Vagina (tissue), 2 donors: ENCODE results near the gene ZIC2. TPM values are rescaled to one million over a fixed set of nuclear protein-coding genes. Genes with fewer than 3 reads are reported as not detected.

ENCODE experiments used
- DNase-seq, 2 donors: peaks; one replicate each; pipeline ENCODE4 v3.0.0-alpha.2; 2017; ENCODE audit errors: extremely low spot score in 2 of 2
- H3K27ac ChIP-seq: fragments of 200-600 bp; sonication (generic); one replicate; pipeline ENCODE4 v1.5.1; 2019
- H3K27me3 ChIP-seq: fragments of 200-600 bp; sonication (generic); one replicate; pipeline ENCODE4 v1.5.1; 2019
- H3K36me3 ChIP-seq, 2 donors: fragments of 200-600 bp; sonication (generic); one replicate each; pipeline ENCODE4 v1.5.1; 2017 to 2019
- H3K4me1 ChIP-seq: fragments of 200-600 bp; sonication (generic); one replicate; pipeline ENCODE4 v1.5.1; 2019
- H3K4me3 ChIP-seq, 2 donors: fragments of 200-600 bp; sonication (generic); 1 replicate in 1 of 2; 2 replicates in 1 of 2; pipeline ENCODE4 v1.5.1; 2016 to 2019
- H3K9me3 ChIP-seq: fragments of 200-600 bp; sonication (generic); one replicate; pipeline ENCODE4 v1.5.1; 2019
- CTCF ChIP-seq, 3 experiments: fragments of 450-650 bp in 2 of 3; fragments of 200-600 bp in 1 of 3; sonication (generic) in 1 of 3; IDR thresholded peaks; one replicate each; pipeline ENCODE4 v1.5.1; 2017 to 2019; ENCODE audit warnings: antibody characterized with exemption in 3 of 3, mild to moderate bottlenecking in 2 of 3, moderate library complexity in 2 of 3
- POLR2A ChIP-seq, 2 donors: fragments of 450-650 bp; IDR thresholded peaks; one replicate each; pipeline ENCODE4 v1.6.1; 2017; ENCODE audit warnings: antibody characterized with exemption in 2 of 2, mild to moderate bottlenecking in 2 of 2, moderate library complexity in 2 of 2
- POLR2AphosphoS5 ChIP-seq, 2 donors: sonication (generic); formaldehyde crosslinking; IDR thresholded peaks; one replicate each; pipeline ENCODE4 v1.9.0; 2017; ENCODE audit warnings: antibody characterized with exemption in 2 of 2, mild to moderate bottlenecking in 2 of 2, low read depth in 1 of 2; ENCODE audit not compliant: insufficient read depth in 1 of 2
- intact Hi-C: fragments of 100-400 bp; cut with DNase I; formaldehyde crosslinking; loops from one replicate; pipeline ENCODE4 v1.15.1; 2023
- total RNA-seq: library from RNA; depleted of rRNA; stranded (reverse); fragments of >200 nt; gene quantifications from one replicate; pipeline ENCODE4 v1.2.3, GENCODE V29; 2016

The ZIC2 gene
- total RNA-seq, 1 donor from 2014 or later: not detected

- H3K27me3 ChIP-seq: peaks cover 32% of the 10 kb centered on the region
Observed at GRCh38 chr13:99993660-99994637, 12.4 kb downstream of the ZIC2 start.

GRCh38 chr13:99994638-99995020 lies 13.0 kb downstream of the ZIC2 start:
- Histone ChIP-seq H3K27me3 (peaks cover 32% of the 10 kb centered on the region), H3K27ac (no peak overlapping the region), H3K4me1 (peaks cover 11% of the 10 kb centered on the region), H3K36me3 (no peaks in the 10 kb centered on the region), H3K9me3 (no peaks in the 10 kb centered on the region), H3K4me3 (no peak overlapping the region)
- intact Hi-C loops: no loop called here
- DNase-seq: no peak
- TF ChIP-seq CTCF (IDR thresholded peaks at IDR 0.05) (no peak), POLR2A (IDR thresholded peaks at IDR 0.05) (no peak), POLR2AphosphoS5 (IDR thresholded peaks at IDR 0.05; ENCODE audit: insufficient read depth in 1 of 2, low read depth in 1 of 2) (no peak)

More at GRCh38 chr13:99993660-99994637, 12.4 kb downstream of the ZIC2 start:
- intact Hi-C loops: no loop called here
- Histone ChIP-seq H3K4me3 (no peak overlapping the region), H3K27ac (no peak overlapping the region), H3K9me3 (no peaks in the 10 kb centered on the region), H3K36me3 (no peaks in the 10 kb centered on the region), H3K4me1 (peaks cover 11% of the 10 kb centered on the region)
- DNase-seq: no peak
- TF ChIP-seq CTCF (IDR thresholded peaks at IDR 0.05) (no peak), POLR2A (IDR thresholded peaks at IDR 0.05) (no peak), POLR2AphosphoS5 (IDR thresholded peaks at IDR 0.05; ENCODE audit: insufficient read depth in 1 of 2, low read depth in 1 of 2) (no peak)

- Histone ChIP-seq H3K9me3 (no peaks in the 10 kb centered on the region), H3K36me3 (no peaks in the 10 kb centered on the region), H3K27me3 (peaks cover 30% of the 10 kb centered on the region), H3K4me3 (no peak overlapping the region), H3K4me1 (peaks cover 11% of the 10 kb centered on the region), H3K27ac (no peak overlapping the region)
- intact Hi-C loops: no loop called here
- DNase-seq: no peak
- no peak for TF ChIP-seq POLR2A (IDR thresholded peaks at IDR 0.05)
- TF ChIP-seq POLR2AphosphoS5 (IDR thresholded peaks at IDR 0.05; ENCODE audit: insufficient read depth in 1 of 2, low read depth in 1 of 2): no peak
- no peak for TF ChIP-seq CTCF (IDR thresholded peaks at IDR 0.05)
Observed at GRCh38 chr13:99995104-99995588, 13.6 kb downstream of the ZIC2 start.

GRCh38 chr13:99995589-99996380 lies 14.2 kb downstream of the ZIC2 start:
- Histone ChIP-seq H3K27me3 (peaks cover 24% of the 10 kb centered on the region), H3K4me1 (peaks cover 5% of the 10 kb centered on the region), H3K36me3 (no peaks in the 10 kb centered on the region), H3K9me3 (no peaks in the 10 kb centered on the region), H3K4me3 (no peak overlapping the region), H3K27ac (no peak overlapping the region)
- no peak for DNase-seq
- TF ChIP-seq CTCF (IDR thresholded peaks at IDR 0.05): no peak
- TF ChIP-seq POLR2AphosphoS5 (IDR thresholded peaks at IDR 0.05; ENCODE audit: insufficient read depth in 1 of 2, low read depth in 1 of 2): no peak
- no peak for TF ChIP-seq POLR2A (IDR thresholded peaks at IDR 0.05)
- intact Hi-C loops: no loop called here
